Prostate gland (tissue), 2 donors: ENCODE measurements around the gene ABLIM3.

Source experiments
- CTCF ChIP-seq, 4 experiments: fragments of 200-600 bp in 2 of 4; fragments of 450-650 bp in 2 of 4; sonication (generic) in 2 of 4; IDR thresholded peaks; 1 replicate in 3 of 4; 2 replicates in 1 of 4; pipeline ENCODE4 v1.5.1; 2016 to 2019; ENCODE audit warnings: antibody characterized with exemption in 4 of 4, mild to moderate bottlenecking in 2 of 4, moderate library complexity in 2 of 4
- POLR2A ChIP-seq: fragments of 450-650 bp; IDR thresholded peaks from one replicate; pipeline ENCODE4 v1.6.1; 2016; ENCODE audit warnings: antibody characterized with exemption, mild to moderate bottlenecking

- TF ChIP-seq POLR2A (no peak), CTCF (IDR thresholded peaks at IDR 0.05) (no peak)
These were observed 142.6 kb downstream of the ABLIM3 start for GRCh38 chr5:149283626-149284480.
